Glomerular visceral epithelial cell (primary cell): Measurements from ENCODE around the gene RTP2.
A peak's percentile ranks its signal among the peaks of the same experiment; 100 is the strongest.

ENCODE experiments used
- DNase-seq: peaks from one replicate; pipeline ENCODE4 v3.0.0-alpha.2; 2016; ENCODE audit errors: extremely low spot score

RTP2 gene

DNA sequence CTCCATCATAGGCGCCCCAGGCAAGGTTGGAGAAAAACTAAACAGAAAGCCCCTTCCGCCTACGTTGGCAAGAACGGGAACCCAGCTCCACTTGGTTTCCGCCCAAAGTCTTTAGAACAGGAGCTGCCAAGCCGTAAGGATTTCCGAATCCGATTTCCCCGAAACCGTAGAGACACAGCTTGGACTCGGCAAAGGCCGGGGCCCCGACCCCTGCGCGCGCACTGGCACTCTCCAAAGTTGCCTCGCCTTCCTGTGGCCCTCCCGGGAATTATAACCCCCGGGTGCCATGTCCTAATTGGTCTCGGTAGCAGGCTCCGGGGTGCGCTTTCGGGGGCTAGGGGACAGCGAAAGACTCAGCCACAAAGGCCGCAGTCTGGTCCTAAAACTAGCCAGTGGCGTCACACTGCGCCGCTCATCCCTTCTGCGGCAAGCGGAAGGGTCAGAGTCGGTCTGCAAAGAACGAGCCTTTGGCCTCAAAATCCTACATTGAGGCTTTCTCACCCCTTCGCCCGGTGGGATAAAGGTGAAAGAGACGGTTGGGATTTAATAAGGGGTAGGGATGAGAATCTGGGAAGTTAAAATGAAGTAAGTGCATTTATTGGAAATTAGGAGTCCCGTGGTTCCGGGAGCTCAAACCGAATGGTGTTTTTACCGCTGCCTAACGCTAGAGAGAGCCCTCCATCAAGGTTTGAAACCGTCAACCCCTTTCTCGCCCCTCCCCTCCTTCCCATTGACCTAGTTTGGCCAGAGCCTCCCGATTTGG, 36.2 kb upstream of the RTP2 start:
- peak; percentile 85 for DNase-seq

DNA sequence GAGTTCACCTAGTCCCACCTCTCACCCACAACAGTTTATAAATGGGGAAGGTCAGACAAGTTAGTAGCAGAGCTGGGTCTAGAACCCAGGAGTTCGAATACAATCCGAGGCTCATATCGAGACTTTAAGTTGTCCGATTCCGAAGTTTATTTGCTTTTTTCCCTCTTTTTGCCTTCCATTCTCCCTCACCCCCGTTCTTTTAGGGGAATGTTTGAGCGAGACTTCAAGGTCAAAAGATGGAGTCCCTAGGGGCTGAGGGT, 35.6 kb upstream of the RTP2 start:
- no peak for DNase-seq

DNA sequence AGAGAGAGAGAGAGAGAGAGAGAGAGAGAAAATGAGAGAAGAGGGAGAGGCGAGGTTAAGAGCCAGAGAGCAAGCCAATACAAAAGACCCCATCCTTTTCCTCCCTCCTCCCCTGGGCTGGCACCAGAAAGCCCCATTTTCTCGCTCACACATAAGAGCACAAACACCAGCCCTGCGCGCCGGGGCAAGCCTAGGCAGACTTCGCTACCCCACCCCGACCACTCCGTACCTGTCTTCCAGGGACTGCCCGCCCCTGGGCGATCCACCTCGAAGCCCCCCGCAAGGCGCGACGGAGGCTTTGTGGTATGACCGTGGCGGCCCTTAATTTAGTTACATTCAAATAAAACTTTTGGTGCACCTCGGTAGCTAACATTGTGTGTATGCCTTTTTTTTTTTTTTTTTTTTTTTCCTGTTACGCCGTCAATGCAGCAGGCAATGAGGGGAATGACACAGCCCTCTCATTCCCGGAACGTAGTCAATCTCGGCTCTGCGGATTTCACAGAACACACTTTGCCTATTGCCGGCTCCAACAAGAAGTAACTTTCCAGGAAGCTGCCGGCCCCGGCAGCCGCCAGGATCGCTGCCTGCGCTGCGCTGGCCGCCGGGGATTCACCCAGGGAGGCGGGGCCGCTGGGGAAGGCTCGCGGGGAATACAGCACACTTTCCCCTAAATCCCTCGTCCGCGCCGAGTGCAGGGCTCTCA, 35.2 kb upstream of the RTP2 start:
- peak; percentile 68 for DNase-seq

DNA sequence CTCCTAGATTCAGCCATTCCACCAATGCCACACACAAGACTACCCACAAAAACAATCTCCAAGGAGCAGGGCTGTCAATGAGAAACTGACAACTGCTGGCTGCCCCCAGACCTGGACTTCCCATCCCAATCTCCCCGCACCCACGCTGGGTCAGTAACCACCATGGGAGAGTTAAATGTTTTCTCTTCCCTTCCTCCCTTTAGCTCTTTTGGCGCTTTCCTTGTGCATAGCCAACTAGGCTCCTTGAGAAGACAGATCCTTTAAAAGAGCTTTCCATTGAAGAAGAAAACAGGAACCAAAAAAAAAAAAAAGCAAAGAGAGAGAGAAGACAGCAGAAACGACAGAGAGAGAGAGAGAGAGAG, 34.6 kb upstream of the RTP2 start:
- no peak for DNase-seq

DNA sequence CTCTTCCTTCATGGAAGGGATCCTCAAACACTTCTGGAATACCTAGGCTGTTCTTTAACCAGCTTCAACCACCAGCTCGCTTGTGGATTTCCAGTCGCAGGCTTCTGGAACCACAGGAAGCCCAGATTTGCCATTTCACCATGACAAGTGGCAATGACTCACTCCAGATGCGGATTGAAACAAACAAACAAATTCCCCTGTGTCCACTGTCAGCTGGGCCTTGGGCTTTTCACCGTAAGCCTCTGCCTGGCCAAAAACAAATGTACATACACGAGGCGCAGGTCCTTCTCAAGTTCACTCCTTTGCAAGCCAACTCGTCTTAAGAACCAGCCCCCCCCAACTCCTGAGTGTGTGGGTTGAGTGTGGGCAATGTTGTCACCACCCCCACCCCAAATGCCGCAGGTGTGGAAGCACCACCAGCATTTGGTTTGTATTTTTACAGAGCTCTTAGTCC, 34.1 kb upstream of the RTP2 start:
- peak; percentile 39 for DNase-seq

DNA sequence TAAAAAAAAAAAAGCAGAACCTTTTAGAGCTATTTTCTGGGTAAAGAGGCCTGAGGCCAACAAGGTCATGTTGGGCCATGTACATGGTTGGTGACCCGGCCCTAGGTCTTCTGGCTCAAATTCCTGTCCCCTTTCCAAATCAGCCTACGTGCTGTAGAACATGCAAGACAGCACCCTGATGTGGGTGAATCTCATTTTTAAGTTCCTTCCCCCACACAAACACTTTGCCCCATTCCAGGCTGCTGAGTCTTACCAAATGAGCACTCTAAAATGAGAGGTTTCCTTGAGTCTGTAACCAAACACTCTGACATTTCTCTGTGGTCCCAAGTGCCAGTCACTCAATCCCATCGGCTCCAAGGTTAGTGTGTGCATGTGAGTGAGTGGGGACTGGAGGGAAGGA, 33.5 kb upstream of the RTP2 start:
- DNase-seq, result peak; percentile 5

DNA sequence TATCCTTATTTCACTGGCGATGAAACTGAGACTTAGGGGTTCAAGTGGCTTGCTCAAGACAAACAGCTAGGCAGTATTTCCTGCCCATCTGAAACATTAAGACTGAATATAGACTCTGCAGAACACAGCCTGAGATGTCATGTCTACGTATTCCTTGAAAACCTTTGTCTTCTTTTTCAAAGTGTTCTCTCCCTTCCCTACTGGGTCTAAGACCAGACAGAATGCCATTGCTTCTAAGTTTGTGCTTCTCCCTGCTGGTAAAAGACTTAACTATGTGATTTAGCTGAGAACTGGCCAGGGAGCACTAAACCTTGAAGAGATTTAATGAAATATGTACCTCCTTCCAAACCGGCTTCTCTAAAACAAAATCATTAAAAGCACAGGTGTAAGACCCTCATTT, 33.0 kb upstream of the RTP2 start:
- DNase-seq, result no peak

DNA sequence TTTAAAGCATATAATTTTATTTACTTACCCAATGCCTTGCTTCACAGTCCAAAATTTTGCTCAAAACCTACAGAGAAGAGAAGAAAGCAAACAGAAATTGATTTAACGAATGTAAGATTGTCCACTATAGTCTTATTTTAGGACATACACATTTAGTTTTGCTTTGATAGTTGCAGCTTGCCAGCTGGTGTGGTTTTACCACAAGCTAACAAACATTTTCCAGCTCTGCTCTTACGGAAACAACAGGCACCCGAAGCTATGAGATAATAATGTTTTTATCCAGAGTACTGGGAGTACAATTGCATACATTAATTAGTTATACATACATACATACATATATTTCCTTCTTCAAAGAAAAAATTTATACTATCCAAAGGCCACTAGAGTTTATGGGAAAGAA, 32.5 kb upstream of the RTP2 start:
- DNase-seq, result no peak

DNA sequence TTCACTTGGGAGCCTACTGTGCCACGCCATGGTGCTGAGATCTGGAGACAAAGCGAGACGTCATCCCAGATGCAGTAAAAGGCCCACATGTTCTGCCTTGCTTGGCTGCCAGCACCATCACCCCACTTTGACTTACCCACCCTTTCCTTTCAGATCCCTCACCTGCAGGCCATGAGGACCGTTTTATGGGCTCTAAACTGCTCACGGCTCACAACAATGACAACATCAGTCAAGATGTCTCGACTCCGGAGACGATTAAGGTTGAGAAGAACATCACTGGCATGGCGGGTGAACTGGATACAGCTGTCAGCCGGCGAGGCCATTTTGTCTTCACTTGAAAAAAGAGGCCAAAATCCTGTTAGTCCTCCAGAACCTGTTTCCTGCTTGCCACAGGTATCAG, 31.0 kb upstream of the RTP2 start:
- no peak for DNase-seq

DNA sequence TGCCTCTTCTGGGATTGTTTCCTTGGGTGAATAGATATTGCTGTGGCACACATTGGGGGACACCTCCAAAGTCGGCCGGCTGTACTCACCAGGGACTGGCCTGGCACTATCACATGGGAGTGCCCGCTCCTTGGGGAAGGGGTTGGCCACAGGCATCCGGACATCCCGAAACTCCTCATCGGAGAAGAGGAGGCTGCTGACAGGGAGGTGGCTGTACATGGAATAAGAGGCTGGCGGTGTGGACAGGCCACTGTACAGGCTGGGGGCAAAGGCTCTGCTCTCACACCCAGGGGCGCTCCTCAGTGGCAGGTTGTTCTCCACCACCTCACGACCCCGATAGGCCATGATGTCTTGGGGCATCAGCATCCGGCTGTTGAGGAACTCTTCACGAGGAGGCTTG, 27.2 kb upstream of the RTP2 start:
- no peak for DNase-seq

DNA sequence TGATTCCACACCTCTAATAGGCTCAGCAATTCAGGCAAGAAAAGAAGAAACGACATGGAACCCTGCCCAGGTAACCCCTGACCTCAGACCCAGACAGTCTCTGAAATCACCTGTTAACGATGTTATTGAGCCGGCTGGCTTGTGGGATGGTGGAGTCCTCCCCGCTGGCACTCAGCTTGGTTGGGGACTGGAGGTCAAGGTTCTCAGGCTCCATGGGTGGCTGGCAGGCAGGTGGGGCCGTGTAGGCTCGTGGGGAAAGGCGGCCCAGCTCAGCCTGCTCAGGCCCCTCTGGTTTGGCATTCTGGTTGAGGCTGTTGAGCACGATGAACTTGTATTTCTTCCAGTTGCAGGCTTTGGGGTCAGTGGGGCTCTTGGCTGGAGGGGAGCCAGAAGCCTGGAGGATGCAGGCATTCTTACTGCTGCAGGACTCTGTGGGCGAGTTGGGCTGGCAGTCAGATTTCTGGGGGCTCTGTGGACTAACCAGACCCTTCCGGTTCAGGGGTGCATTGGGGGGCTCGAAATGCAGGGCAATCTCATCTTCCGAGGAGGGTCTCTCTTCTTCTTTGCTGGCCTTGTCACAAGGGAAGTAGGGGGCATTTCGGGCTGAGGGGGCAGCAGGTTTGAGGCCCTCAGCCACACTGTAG, 26.7 kb upstream of the RTP2 start:
- DNase-seq, result no peak

DNA sequence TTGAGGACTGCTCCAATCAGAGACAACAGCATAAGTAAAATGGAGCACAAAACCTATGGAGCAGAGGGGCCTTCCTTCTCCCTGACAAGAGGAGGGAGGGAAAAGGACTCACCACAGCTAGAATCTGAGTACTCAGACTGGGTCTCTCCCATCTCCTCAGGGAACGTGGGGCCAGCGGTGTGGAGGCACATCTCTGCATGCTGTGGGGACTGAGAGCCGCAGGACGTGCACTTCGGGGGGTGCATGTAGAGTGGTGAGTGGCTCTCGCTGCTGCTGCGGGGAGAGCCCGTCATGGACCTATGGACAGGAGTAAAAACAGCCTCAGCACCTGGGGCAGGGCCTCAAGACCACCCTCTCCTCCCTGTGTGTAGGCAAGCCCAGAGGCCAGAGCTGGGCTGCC, 25.9 kb upstream of the RTP2 start:
- no peak for DNase-seq

DNA sequence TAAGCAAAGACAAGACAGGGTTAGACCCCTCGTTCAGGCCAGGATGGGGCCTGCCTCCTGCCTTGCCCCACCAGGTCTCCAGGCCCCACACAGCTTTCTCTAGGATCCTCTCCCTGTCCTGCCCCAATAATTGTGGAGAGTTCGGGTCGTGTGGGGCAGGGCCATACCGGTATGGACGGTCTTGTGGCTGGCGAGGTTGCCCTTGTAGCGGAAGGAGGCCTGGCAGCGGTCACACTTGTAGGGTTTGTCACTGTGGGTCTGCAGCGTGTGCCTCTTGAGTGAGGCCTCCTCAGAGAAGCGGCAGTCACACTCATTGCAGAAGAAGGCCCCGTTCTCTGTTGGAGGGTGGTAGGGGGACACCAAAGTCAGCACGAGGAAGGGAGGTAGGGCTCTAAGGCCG, 24.2 kb upstream of the RTP2 start:
- no peak for DNase-seq

DNA sequence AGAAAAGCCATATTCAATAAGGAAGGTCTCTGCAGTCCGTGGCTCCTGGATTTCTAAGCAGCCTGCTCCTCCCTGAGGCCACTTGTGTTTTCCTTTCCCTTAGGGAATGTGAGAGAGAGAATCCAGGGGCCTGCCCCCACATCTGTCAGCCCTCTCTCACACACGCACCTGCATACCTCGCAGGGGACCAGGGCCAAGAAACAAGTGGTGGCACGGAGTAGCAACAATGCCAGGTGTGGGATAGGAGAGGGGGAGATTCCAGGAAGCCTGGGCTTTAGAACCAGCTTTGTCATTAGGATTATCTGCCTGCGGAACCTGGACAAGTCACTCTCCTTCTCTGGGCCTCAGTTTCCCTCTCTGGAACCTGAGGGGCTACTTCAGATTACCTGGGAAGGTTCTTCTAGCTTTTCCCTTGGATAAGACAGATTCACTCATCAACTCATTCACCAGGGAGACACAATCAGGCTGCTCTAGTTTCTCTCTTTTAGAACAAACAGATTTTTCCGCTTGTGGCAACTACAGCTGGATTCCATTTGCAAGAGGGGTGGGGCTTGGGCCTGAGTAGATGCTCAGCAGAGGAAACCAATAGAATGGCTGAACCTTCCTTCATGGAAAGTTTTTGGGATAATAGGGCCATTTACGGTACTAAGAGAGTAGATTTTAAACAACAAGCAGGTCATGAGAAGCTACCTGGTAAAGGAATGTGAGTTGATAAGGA, 23.5 kb upstream of the RTP2 start:
- no peak for DNase-seq

DNA sequence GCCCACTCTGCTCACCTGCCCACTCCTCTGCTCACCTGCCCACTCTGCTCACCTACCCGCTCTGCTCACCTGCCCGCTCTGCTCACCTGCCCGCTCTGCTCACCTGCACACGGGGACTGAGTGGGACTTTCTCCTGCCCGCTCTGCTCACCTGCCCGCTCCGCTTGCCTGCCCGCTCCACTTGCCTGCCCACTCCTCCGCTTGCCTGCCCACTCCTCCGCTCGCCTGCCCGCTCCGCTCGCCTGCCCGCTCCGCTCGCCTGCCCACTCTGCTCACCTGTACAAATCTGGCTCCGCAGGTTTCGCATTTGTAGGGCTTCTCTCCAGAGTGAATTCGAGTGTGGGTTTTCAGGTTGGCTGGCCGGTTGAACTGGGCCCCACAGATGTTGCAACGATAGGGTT, 22.9 kb upstream of the RTP2 start:
- no peak for DNase-seq

DNA sequence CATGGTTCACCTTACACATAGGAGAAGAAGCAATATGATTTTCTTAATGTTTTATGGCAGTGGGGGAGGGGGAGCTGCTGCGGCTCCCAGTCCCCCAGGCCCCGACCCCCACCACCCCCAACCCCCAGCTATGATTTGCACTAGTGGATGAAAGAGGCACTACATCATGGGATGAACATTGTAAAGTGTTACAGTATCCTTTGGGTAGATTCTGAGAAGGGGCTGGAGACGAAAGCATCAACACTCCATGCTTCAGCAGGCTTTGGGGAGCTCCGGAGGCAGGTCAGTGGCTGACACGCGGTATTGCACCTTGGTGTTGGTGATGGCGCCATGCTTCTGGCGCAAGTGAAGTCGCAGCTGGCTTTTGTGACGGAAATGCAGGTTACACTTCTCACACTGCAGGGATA, 19.9 kb upstream of the RTP2 start:
- no peak for DNase-seq

DNA sequence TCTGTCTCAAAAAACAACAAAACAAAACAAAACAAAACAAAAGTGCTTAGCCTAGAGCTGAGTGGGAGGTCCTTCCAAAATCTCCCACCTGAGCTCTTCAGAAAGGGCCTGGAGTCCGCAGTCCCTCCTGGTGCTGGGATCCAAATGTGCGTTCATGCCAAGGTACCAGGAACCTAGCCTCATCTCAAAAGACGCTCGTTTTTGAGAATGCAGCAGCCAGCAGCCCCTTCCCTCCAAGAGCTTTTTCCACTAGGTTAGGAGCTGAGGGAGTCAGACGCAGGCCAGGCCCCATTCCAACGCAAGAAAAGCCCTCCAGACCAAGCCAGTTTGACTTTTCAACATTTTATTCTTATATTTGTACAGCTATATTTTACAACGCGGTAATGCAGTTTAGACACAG, 18.7 kb upstream of the RTP2 start:
- DNase-seq, result no peak

DNA sequence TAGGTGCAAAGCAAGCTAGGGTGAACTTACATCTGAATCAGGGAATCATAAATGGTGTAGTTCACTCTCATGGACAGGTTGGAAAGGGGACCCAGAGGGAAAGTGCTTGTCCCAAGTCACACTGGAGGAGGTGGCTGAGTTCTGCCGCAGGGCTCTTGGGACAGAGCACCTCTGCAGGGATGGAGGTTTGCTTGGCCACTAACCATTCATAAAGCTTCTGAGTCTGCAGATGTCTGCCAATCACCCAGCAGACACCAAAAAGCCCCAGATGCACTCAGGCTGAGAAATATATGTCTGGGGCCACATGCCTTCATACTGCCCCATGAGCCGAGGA, 17.9 kb upstream of the RTP2 start:
- DNase-seq, result no peak

DNA sequence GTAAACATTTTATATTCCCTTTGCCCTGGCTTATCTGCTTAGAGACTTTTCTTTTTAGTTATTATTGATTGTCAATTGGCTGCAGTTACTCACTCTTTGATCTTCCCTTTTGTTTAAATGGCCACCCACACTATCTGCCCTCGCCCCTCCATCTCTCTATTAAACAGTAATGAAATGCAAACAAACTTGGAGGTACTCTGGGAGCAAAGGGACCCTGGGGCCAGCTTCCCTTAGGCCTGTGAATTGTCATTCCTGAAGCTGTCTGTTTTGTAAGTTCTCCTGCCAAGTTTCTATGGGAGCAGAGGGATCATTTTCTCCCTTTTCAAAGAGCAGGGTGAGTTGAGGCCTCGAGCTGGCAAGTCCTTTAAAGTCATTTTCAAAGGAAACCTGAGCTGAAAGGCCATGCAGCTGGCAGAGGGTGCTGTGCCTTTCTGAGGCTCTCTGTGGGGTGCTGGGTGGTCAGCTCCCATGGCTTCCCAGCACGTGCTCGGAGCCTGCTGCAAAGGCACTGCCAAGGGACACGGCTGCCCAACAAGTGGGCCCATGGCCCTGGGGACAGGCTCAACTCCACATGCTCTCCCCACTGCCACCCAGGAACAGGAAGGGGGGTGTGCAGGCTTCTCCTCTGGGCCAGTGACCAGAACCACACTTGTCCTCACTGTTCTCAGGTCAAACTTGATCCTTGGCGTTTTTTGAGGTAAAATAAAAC, 17.4 kb upstream of the RTP2 start:
- DNase-seq, result no peak

DNA sequence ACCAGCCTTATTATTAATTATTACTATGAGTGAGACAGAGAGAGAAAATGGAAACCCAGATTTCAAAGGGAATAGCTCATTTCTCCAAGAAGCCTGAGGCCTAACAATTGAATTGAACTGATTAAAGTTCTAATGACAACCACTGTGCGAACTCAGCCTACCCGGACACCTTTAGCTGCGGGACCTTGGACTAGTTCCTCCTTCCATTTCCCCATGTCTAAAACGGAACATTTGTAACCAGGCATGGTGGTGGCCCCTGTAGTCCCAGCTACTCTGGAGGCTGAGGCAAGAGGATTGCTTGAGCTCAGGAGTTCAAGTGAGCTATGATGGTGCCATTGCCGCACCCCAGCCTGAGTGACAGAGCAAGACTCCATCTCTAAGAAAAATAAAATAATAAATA, 16.4 kb upstream of the RTP2 start:
- DNase-seq, result no peak

DNA sequence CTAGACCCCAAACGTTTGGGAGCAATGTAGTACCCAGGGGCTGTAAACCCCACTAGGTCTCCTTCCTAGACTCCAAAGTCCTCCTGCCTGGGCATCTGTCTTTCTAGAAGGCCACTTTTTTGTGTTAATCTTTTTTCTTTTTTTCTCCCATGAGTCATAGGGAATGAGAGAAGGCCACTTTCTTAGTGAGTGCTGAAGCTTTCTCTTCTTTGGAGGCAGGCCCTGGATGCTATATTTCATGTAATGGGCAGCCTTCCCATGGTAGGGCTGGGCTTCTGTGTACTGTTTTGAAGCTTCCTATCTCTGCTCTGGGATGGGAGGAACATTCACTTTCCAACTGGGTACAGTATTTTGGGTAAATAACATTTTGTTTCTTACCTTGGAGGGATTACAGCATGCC, 15.2 kb upstream of the RTP2 start:
- DNase-seq, result no peak

DNA sequence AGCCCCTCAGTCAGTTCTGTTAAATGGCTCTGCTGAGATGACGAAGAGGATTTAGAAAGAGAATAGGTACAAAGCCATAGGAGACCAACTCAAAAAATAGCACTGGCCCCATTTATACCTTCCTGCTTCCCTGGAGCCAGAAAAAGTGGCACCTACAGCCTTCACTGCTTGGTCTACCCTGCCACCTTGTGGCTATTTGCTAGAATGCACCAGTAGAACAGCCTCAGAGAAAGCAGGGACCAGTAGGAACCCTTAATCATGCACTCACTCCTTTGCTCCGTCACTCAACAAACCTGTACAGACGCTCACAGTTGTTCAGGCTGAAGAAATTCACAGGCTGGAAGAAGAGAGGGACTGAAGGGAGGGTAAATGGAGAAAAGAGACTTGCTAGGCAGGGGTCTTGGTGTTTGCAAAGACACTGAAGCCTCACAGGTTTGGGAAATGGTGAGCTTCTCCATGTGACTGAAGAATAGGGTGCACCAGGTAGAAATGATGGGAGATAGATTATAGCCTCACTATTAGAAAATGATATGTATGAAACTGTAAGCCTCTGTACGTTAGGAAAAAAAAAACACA, 12.1 kb upstream of the RTP2 start:
- peak; percentile 74 for DNase-seq
